Heart right ventricle (tissue), 16 donors: Measurements from ENCODE around the gene HOXA1. TPM values are rescaled to one million over a fixed set of nuclear protein-coding genes. Genes with fewer than 3 reads are reported as not detected.

Experiments used
- ATAC-seq, 8 donors: fragments of 200-7000 bp; cut with Tn5 transposase; one replicate each; pipeline ENCODE4 v1.9.1; 2020; ENCODE audit warnings: mild to moderate bottlenecking in 8 of 8, moderate library complexity in 8 of 8, moderate number of reproducible peaks in 1 of 8
- DNase-seq, 2 donors: peaks; one replicate each; pipeline ENCODE4 v3.0.0-alpha.2; 2020
- H3K27ac ChIP-seq, 10 donors: fragments of 200-600 bp; sonication (generic) in 2 of 10; one replicate each; pipeline versions ENCODE4 v1.5.0 to v1.8.0; 2020 to 2022; ENCODE audit warnings: mild to moderate bottlenecking in 3 of 10
- H3K27me3 ChIP-seq, 7 donors: fragments of 200-600 bp; one replicate each; pipeline ENCODE4 v1.8.0; 2021 to 2022; ENCODE audit warnings: mild to moderate bottlenecking in 2 of 7
- H3K36me3 ChIP-seq, 9 donors: fragments of 200-600 bp; sonication (generic) in 1 of 9; one replicate each; pipeline versions ENCODE4 v1.5.0 to v1.8.0; 2020 to 2022; ENCODE audit warnings: mild to moderate bottlenecking in 2 of 9
- H3K4me1 ChIP-seq, 9 donors: fragments of 200-600 bp; sonication (generic) in 1 of 9; one replicate each; pipeline versions ENCODE4 v1.5.0 to v1.8.0; 2020 to 2022; ENCODE audit warnings: mild to moderate bottlenecking in 4 of 9
- H3K4me3 ChIP-seq, 10 donors: fragments of 200-600 bp; sonication (generic) in 2 of 10; one replicate each; pipeline versions ENCODE4 v1.5.0 to v1.8.0; 2020 to 2022; ENCODE audit warnings: mild to moderate bottlenecking in 7 of 10, moderate library complexity in 2 of 10
- H3K9me3 ChIP-seq, 11 donors: fragments of 200-600 bp in 10 of 11; sonication (generic) in 2 of 11; one replicate each; pipeline versions ENCODE4 v1.5.0 to v1.8.0; 2013 to 2022; ENCODE audit warnings: mild to moderate bottlenecking in 2 of 11, control low read depth in 1 of 11, moderate library complexity in 1 of 11
- WGBS, 2 donors: extraction: QIAGEN DNeasy Blood & Tissue Kit; methylation state at CpG; one replicate each; pipeline ENCODE4 v1.1.7; 2013; ENCODE audit warnings: inconsistent platforms in 1 of 2; 5-methylcytosine and 5-hydroxymethylcytosine counted together
- intact Hi-C, 10 donors: fragments of 100-400 bp; cut with DNase I; formaldehyde crosslinking; loops; one replicate each; pipeline versions ENCODE4 v1.11.1 to v1.14.2; 2022
- polyA plus RNA-seq, 2 donors: library from polyadenylated mRNA; stranded (reverse); fragments of 200-250 nt; gene quantifications; one replicate each; pipeline ENCODE4 v1.2.3, GENCODE V29; 2013
- total RNA-seq, 10 donors: library from RNA; stranded (reverse); fragmentation: NEBNext Ultra II Directional in 3 of 10; extraction: Animal tissue kit (Norgen Biotek cat#: 25700) in 3 of 10; gene quantifications; one replicate each; pipeline versions ENCODE4 v1.2.1 to v1.2.4, GENCODE V29; 2021 to 2023
- TF ChIP-seq, protein P1 (sequence below), 9 donors: fragments of 200-600 bp; sonication (generic) in 2 of 9; IDR thresholded peaks; one replicate each; pipeline versions ENCODE4 v1.5.0 to v1.8.0; 2021 to 2022; ENCODE audit warnings: antibody characterized with exemption in 9 of 9, mild to moderate bottlenecking in 5 of 9, moderate library complexity in 1 of 9
- donor health status: Arrhythmogenic right ventricular cardiomyopathy.
- donor health status: ischemic (EF 13 %, LVEDD 7.1; RV severe dilation, severe dysfunction).
- donor health status: healthy with polysubstance abuse.
- donor health status: DM: no; HTN: yes; CAD: no.
- donor health status: DM: no; HTN: no; CAD: no.
- donor health status: ischemic (EF 25% LVEDD 6.9; RV normal size, moderate dysfunction).
- donor health status: ischemic (EF 25% LVEDD 5.7; RV mildly dilated, moderate dysfunction).
- donor health status: healthy.
- donor health status: DM: yes; HTN: yes; CAD: no.
- donor health status: Ischemic cardiomyopathy.
- donor health status: ischemic (EF 35%, LVEDD 5.7; RV mildly dilated, moderate dysfunction).
- donor health status: nonischemic (EF 11% LVEDD 7.7; RV severe dilation, severe dysfunction).
- donor health status: DM: yes; HTN: yes; CAD: no.
- donor health status: PGD.
- donor health status: ischemic (EF 29% LVEDD 5.4; RV normal size, mild dysfunction).
- donor health status: nonischemic (EF 23%, LVEDD 6.1; RV moderate dilation, normal function).

HOXA1 gene
- total and polyA plus RNA-seq, 12 donors, result 0.07 to 0.37 (median 0.15) TPM; not detected in 9

DNA sequence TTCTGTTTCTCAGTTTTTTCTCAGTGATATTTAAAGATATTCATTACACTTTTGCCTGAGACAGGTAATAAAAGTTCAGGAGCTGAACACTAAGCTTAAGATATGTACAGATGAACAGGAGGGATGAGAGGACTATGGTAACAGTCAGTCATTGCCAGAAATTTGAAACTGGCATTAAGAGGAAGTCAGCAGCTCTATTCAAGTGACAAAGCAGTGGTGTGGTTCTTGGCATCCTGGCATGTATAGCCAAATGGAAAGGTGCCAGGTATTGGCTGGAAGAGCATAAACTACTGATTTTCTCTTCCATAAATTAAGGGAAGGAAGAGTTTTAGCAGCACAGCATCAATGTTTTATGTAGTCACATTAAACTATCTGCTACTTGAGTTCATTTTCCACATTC is 22.7 kb downstream of the HOXA1 start:
- no peak overlapping the region for H3K4me3 ChIP-seq
- no peaks in the 10 kb centered on the region for H3K36me3 ChIP-seq
- TF ChIP-seq, protein P1, sequence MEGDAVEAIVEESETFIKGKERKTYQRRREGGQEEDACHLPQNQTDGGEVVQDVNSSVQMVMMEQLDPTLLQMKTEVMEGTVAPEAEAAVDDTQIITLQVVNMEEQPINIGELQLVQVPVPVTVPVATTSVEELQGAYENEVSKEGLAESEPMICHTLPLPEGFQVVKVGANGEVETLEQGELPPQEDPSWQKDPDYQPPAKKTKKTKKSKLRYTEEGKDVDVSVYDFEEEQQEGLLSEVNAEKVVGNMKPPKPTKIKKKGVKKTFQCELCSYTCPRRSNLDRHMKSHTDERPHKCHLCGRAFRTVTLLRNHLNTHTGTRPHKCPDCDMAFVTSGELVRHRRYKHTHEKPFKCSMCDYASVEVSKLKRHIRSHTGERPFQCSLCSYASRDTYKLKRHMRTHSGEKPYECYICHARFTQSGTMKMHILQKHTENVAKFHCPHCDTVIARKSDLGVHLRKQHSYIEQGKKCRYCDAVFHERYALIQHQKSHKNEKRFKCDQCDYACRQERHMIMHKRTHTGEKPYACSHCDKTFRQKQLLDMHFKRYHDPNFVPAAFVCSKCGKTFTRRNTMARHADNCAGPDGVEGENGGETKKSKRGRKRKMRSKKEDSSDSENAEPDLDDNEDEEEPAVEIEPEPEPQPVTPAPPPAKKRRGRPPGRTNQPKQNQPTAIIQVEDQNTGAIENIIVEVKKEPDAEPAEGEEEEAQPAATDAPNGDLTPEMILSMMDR (IDR thresholded peaks at IDR 0.05), result no peak
- peaks cover 0 to 61% (median 21%) of the 10 kb centered on the region in 7 donors for H3K27me3 ChIP-seq
- H3K9me3 ChIP-seq, result peaks cover 0 to 9% (median 0%) of the 10 kb centered on the region in 11 donors
- ATAC-seq (no peak), DNase-seq (no peak)
- intact Hi-C loops, result no loop called here
- no peak overlapping the region for H3K27ac ChIP-seq
- H3K4me1 ChIP-seq, result no peaks in the 10 kb centered on the region

DNA sequence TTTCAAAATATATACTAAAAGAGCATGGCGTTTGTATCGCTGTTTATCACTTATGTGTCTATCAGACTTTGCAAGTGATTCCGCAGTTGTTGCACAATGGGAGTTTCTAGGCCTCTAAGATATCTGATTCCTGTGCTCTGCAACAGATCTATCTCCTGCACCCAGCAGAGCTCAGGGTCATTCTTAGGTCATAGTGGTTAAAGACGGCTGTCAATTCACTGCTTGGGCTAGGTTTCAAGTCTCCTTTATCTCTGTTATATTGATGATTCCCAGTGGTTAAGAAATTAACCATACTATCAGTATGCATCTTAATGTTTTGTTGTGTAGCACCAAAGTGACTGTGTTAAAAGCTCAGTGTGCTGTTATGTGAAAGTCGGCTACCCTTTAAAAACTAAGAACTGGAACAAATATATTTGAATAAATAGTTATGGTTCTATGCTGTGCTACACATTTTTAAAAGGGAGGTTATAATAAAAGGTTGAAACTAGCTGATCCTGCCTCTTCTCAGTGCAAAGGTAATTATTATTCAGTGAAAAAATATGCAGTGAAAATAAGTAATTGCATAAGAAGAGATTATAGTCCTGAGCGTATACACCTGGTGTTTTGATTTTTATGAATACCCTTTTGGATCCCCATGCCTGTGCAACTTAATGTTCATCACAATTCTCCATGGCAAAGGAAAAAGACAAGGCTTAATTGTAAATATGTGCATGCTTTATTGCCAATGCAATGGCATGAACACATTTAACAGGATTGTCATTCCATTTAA is 24.0 kb downstream of the HOXA1 start:
- no peaks in the 10 kb centered on the region for H3K4me1 ChIP-seq
- H3K4me3 ChIP-seq, result no peak overlapping the region
- H3K27me3 ChIP-seq, result peaks cover 0 to 66% (median 21%) of the 10 kb centered on the region in 7 donors
- H3K9me3 ChIP-seq, result peaks cover 0 to 9% (median 0%) of the 10 kb centered on the region in 11 donors
- TF ChIP-seq, protein P1 (IDR thresholded peaks at IDR 0.05), result no peak
- WGBS, 2 donors, result 40 to 43% methylated on average over 6 of the region's 6 CpGs
- no peak for ATAC-seq
- H3K27ac ChIP-seq, result no peak overlapping the region
- intact Hi-C loops, result no loop called here
- H3K36me3 ChIP-seq, result no peaks in the 10 kb centered on the region
- DNase-seq, result no peak

DNA sequence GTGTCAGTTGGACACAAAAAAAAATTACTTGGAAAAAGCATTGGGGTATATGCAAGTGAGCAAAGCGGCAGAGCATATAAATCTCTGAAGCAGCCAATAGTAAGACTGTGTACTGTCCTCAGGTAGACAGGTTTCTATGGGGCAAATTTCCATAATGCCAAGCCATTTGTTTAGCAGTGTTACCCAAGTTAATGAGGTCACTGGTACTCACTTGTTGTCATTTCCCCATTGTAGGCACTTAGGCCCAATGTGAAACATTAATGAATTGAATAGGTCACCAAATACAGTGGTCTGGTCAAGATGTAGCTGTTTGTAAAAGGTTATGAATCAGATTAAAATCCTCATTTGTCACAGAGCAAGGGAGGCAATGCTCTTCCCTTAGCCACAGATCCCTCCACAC is 27.5 kb downstream of the HOXA1 start:
- WGBS, 2 donors, result 88 to 100% methylated on average over 1 of the region's 1 CpG
- no peak for DNase-seq
- no peak overlapping the region for H3K27ac ChIP-seq

DNA sequence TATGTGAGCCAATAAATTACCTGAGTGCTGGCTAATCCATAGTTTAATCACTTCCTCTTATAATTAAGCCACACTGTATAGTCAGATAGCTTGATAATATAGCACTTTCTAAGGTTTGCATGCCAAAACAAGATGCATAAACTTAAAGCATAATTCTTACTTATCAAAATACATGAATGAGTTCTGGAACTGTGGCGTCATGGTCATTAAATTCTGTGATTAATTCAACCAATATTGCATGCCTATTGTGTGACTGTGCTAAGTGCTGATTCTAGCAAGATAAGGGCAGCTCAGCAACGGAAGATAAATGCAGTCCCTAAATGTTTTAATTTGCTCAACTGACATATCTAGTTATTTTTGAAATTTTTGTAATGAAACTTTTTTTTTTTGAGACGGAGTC is 29.7 kb downstream of the HOXA1 start:
- Histone ChIP-seq H3K27me3 (peaks cover 0 to 46% (median 16%) of the 10 kb centered on the region in 7 donors), H3K9me3 (no peaks in the 10 kb centered on the region), H3K27ac (no peak overlapping the region), H3K4me3 (no peak overlapping the region), H3K4me1 (no peaks in the 10 kb centered on the region), H3K36me3 (no peaks in the 10 kb centered on the region)
- TF ChIP-seq, protein P1 (IDR thresholded peaks at IDR 0.05), result no peak
- intact Hi-C loops, result no loop called here
- 77% methylated on average over 3 of the region's 3 CpGs for WGBS, 2 donors
- DNase-seq (no peak), ATAC-seq (no peak)

More for the DNA sequence above, 27.5 kb downstream of the HOXA1 start:
- Histone ChIP-seq H3K27me3 (peaks cover 0 to 44% (median 16%) of the 10 kb centered on the region in 7 donors), H3K9me3 (no peaks in the 10 kb centered on the region), H3K4me3 (no peak overlapping the region), H3K36me3 (no peaks in the 10 kb centered on the region), H3K4me1 (no peaks in the 10 kb centered on the region)
- no peak for ATAC-seq
- TF ChIP-seq, protein P1 (IDR thresholded peaks at IDR 0.05), result no peak
- intact Hi-C loops, result no loop called here
